H1 (cell line): Measurements from ENCODE around the gene RPIA. TPM values are rescaled to one million over a fixed set of nuclear protein-coding genes. Genes with fewer than 3 reads are reported as not detected.

Experiments
- CTCF ChIA-PET: fragments of 300-600 bp; sonication (Branson Sonifier 250); formaldehyde crosslinking; loops from one replicate; lab custom pipeline; 2021; ENCODE audit not compliant: partially characterized antibody; lab: Charles Lee
- POLR2A ChIA-PET: fragments of 300-600 bp; sonication (Branson Sonifier 250); formaldehyde crosslinking; loops from one replicate; lab custom pipeline; 2021; ENCODE audit warnings: inconsistent platforms; ENCODE audit not compliant: partially characterized antibody; lab: Charles Lee
- DNase-seq, 2 experiments: peaks; one replicate each; pipeline versions ENCODE4 v3.0.0 to v3.0.0-alpha.2; 2010 to 2022; ENCODE audit warnings: low spot score in 2 of 2, low read depth in 1 of 2, mixed read lengths in 1 of 2
- FAIRE-seq: peaks from 2 replicates; lab custom pipeline; 2011; peaks lifted over from hg19 to GRCh38; lab: Jason Lieb, UNC
- H2AFZ ChIP-seq: 2 replicates; pipeline ENCODE4 v1.8.1; 2012; ENCODE audit warnings: low read length, inconsistent platforms
- H2AK5ac ChIP-seq: 2 replicates; pipeline ENCODE4 v1.6.1; 2013; ENCODE audit warnings: low read depth, low read length
- H2BK120ac ChIP-seq: replicated peaks from 2 replicates; pipeline ENCODE3; 2013; ENCODE audit warnings: low read depth, low read length, inconsistent platforms
- H2BK12ac ChIP-seq: 2 replicates; pipeline ENCODE4 v1.6.1; 2013; ENCODE audit warnings: low read depth, low read length
- H2BK15ac ChIP-seq: 2 replicates; pipeline ENCODE4 v1.6.1; 2013; ENCODE audit warnings: low read length
- H2BK20ac ChIP-seq: 2 replicates; pipeline ENCODE4 v1.6.1; 2013; ENCODE audit warnings: low read length
- H2BK5ac ChIP-seq: 2 replicates; pipeline ENCODE4 v1.6.1; 2013; ENCODE audit warnings: low read depth, low read length
- H3K14ac ChIP-seq: 2 replicates; pipeline ENCODE4 v1.6.1; 2013; ENCODE audit warnings: inconsistent platforms; ENCODE audit not compliant: insufficient read length
- H3K18ac ChIP-seq: 2 replicates; pipeline ENCODE4 v1.6.1; 2013; ENCODE audit warnings: low read length; ENCODE audit errors: extremely low read depth
- H3K23ac ChIP-seq: 2 replicates; pipeline ENCODE4 v1.6.1; 2013; ENCODE audit warnings: inconsistent platforms; ENCODE audit not compliant: insufficient read length
- H3K23me2 ChIP-seq: 2 replicates; pipeline ENCODE4 v1.6.1; 2013; ENCODE audit warnings: low read depth, low read length
- H3K27ac ChIP-seq: 2 replicates; pipeline ENCODE4 v1.6.1; 2011; ENCODE audit warnings: low read depth, low read length, inconsistent platforms
- H3K27me3 ChIP-seq, 4 experiments: replicated peaks in 1 of 4; 1 replicate in 1 of 4; 2 replicates in 3 of 4; pipeline versions ENCODE4 v1.6.1 to v1.8.1; 2011 to 2013; ENCODE audit warnings: low read length in 3 of 4, mild to moderate bottlenecking in 3 of 4, inconsistent platforms in 2 of 4, mixed read lengths in 2 of 4, moderate library complexity in 1 of 4; ENCODE audit not compliant: control insufficient read depth in 3 of 4, insufficient read depth in 3 of 4; ENCODE audit errors: extremely low read depth in 1 of 4
- H3K36me3 ChIP-seq, 4 experiments: 2 replicates each; pipeline versions ENCODE4 v1.6.1 to v1.8.1; 2011 to 2013; ENCODE audit warnings: mild to moderate bottlenecking in 4 of 4, low read length in 3 of 4, moderate library complexity in 2 of 4, control low read depth in 1 of 4, inconsistent platforms in 1 of 4; ENCODE audit not compliant: insufficient read depth in 4 of 4, control insufficient read depth in 2 of 4
- H3K4ac ChIP-seq: replicated peaks from 2 replicates; pipeline ENCODE3; 2013; ENCODE audit warnings: low read length, low read depth, mixed read lengths, inconsistent platforms; ENCODE audit not compliant: insufficient read length
- H3K4me1 ChIP-seq, 4 experiments: replicated peaks in 1 of 4; 1 replicate in 1 of 4; 2 replicates in 3 of 4; pipeline versions ENCODE4 v1.6.1 to v1.8.1; 2011 to 2013; ENCODE audit warnings: low read length in 3 of 4, inconsistent platforms in 2 of 4, mixed read lengths in 1 of 4; ENCODE audit not compliant: insufficient read depth in 4 of 4, control insufficient read depth in 3 of 4
- H3K4me2 ChIP-seq, 2 experiments: 2 replicates each; pipeline versions ENCODE4 v1.6.1 to v1.8.1; 2011 to 2013; ENCODE audit warnings: low read depth in 2 of 2, low read length in 2 of 2, control low read depth in 1 of 2, inconsistent platforms in 1 of 2, mild to moderate bottlenecking in 1 of 2; ENCODE audit not compliant: insufficient read depth in 1 of 2
- H3K4me3 ChIP-seq, 4 experiments: fragments of 200-600, 300-600 bp in 1 of 4; sonication (generic), shearing (Covaris generic), sonication (Bioruptor Twin) in 1 of 4; 2 replicates each; pipeline versions ENCODE4 v1.5.1 to v1.8.1; 2011 to 2016; ENCODE audit warnings: low read length in 4 of 4, low read depth in 3 of 4, control low read depth in 2 of 4, inconsistent platforms in 2 of 4, mild to moderate bottlenecking in 2 of 4, mixed read lengths in 1 of 4, moderate library complexity in 1 of 4; ENCODE audit not compliant: insufficient read depth in 2 of 4; ENCODE audit errors: extremely low read depth in 1 of 4
- H3K56ac ChIP-seq: replicated peaks from 2 replicates; pipeline ENCODE3; 2013; ENCODE audit warnings: low read depth, mild to moderate bottlenecking, mixed read lengths, low read length, inconsistent platforms; ENCODE audit not compliant: insufficient read length
- H3K79me1 ChIP-seq: 2 replicates; pipeline ENCODE4 v1.6.1; 2013; ENCODE audit warnings: low read depth, low read length, control low read depth
- H3K79me2 ChIP-seq, 2 experiments: 2 replicates each; pipeline versions ENCODE4 v1.6.1 to v1.8.1; 2012 to 2013; ENCODE audit warnings: low read length in 2 of 2, mild to moderate bottlenecking in 2 of 2, inconsistent platforms in 1 of 2; ENCODE audit not compliant: insufficient read depth in 2 of 2, control insufficient read depth in 1 of 2
- H3K9ac ChIP-seq, 4 experiments: replicated peaks in 1 of 4; 1 replicate in 1 of 4; 2 replicates in 3 of 4; pipeline versions ENCODE4 v1.6.1 to v1.8.1; 2011 to 2013; ENCODE audit warnings: low read depth in 3 of 4, low read length in 3 of 4, control low read depth in 2 of 4, mild to moderate bottlenecking in 2 of 4, moderate library complexity in 2 of 4, inconsistent platforms in 1 of 4; ENCODE audit errors: extremely low read depth in 1 of 4
- H3K9me3 ChIP-seq, 2 experiments: 2 replicates each; pipeline versions ENCODE4 v1.6.1 to v1.8.1; 2012 to 2013; ENCODE audit warnings: mild to moderate bottlenecking in 2 of 2, moderate library complexity in 2 of 2, control low read depth in 1 of 2, inconsistent platforms in 1 of 2, low read depth in 1 of 2, low read length in 1 of 2, mixed read lengths in 1 of 2; ENCODE audit not compliant: insufficient read depth in 2 of 2
- H4K20me1 ChIP-seq, 2 experiments: replicated peaks in 1 of 2; 2 replicates each; pipeline versions ENCODE3 to v1.8.1; 2011 to 2013; ENCODE audit warnings: inconsistent platforms in 2 of 2, low read length in 2 of 2, mild to moderate bottlenecking in 1 of 2; ENCODE audit not compliant: insufficient read depth in 2 of 2, control insufficient read depth in 1 of 2
- H4K5ac ChIP-seq: 2 replicates; pipeline ENCODE4 v1.6.1; 2013; ENCODE audit warnings: low read length, low read depth, mixed read lengths, inconsistent platforms; ENCODE audit not compliant: insufficient read length
- H4K8ac ChIP-seq: 2 replicates; pipeline ENCODE4 v1.8.0; 2013; ENCODE audit warnings: mild to moderate bottlenecking, moderate library complexity, low read length, inconsistent platforms; ENCODE audit not compliant: insufficient read depth; ENCODE audit errors: extremely low read depth
- H4K91ac ChIP-seq: replicated peaks from 2 replicates; pipeline ENCODE3; 2013; ENCODE audit warnings: low read length, mixed read lengths, inconsistent platforms; ENCODE audit not compliant: insufficient read length
- HDAC2 ChIP-seq, 2 experiments: fragments of 300-600 bp in 1 of 2; sonication (generic) in 1 of 2; IDR thresholded peaks; 2 replicates each; pipeline ENCODE4 v1.6.1; 2011 to 2012; ENCODE audit warnings: low read depth in 2 of 2, low read length in 2 of 2, mild to moderate bottlenecking in 2 of 2, moderate library complexity in 2 of 2, borderline replicate concordance in 1 of 2, inconsistent platforms in 1 of 2
- YY1 ChIP-seq: IDR thresholded peaks from 2 replicates; pipeline ENCODE4 v1.6.1; 2011; ENCODE audit warnings: low read depth, mild to moderate bottlenecking, low read length
- WGBS, 2 experiments: shearing (Covaris generic) in 1 of 2; methylation state at CpG; one replicate each; pipeline versions ENCODE4 v1.1.6 to v1.1.7; 2013 to 2015; ENCODE audit warnings: low lambda C conversion rate in 2 of 2, mixed read lengths in 2 of 2, inconsistent platforms in 1 of 2, low coverage in 1 of 2, missing lambda C conversion rate in 1 of 2; ENCODE audit not compliant: insufficient replicate concordance in 2 of 2, insufficient coverage in 1 of 2, insufficient read length in 1 of 2; ENCODE audit errors: extremely low coverage in 1 of 2, missing lambda C conversion rate in 1 of 2; 5-methylcytosine and 5-hydroxymethylcytosine counted together
- polyA plus RNA-seq, 7 experiments: library from polyadenylated mRNA; depleted of rRNA in 3 of 7; stranded (reverse) in 5 of 7; unstranded in 2 of 7; fragments of >200 nt in 5 of 7; fragments of 200-250 nt in 2 of 7; gene quantifications; 1 replicate in 5 of 7; 2 replicates in 1 of 7; 4 replicates in 1 of 7; pipeline versions ENCODE4 v1.2.1 to v1.2.3, GENCODE V29; 2011 to 2013; ENCODE audit warnings: missing spikeins in 2 of 7, mixed read lengths in 2 of 7
- total RNA-seq: library from RNA; stranded (reverse); fragmentation: NEBNext Ultra II Directional; extraction: Animal tissue kit (Norgen Biotek cat#: 25700); gene quantifications from 2 replicates; pipeline ENCODE4 v1.2.1, GENCODE V29; 2021

RPIA gene
- total and polyA plus RNA-seq, 2 of the 8 experiments (the other 6 are each of a cell fraction or from before 2014, with no cell fraction given) = 13.1 to 24.0 TPM

GRCh38 chr2:88642278-88642677, 49.2 kb upstream of the RPIA start:
- H3K36me3 ChIP-seq = no peaks in the 10 kb centered on the region; a peak in 1 of 8 replicates
- H3K56ac ChIP-seq = no peak overlapping the region
- H2BK120ac ChIP-seq = no peak overlapping the region
- H3K27ac ChIP-seq = no peak overlapping the region
- no peak overlapping the region for H3K4ac ChIP-seq
- ChIA-PET CTCF (interaction anchor here (1.3 kb wide), 1 partner anchor 28 kb away, joined by 3 read pairs; no protein-coding TSS in a partner anchor), POLR2A (no interaction called here)
- H2AK5ac ChIP-seq = no peak overlapping the region
- H3K4me1 ChIP-seq = peaks cover 2 to 4% (median 3%) of the 10 kb centered on the region in 4 experiments; a peak in 4 of 7 replicates
- no peaks in the 10 kb centered on the region for H3K23me2 ChIP-seq
- no peak overlapping the region for H2BK5ac ChIP-seq
- H3K23ac ChIP-seq = no peak overlapping the region
- H2BK12ac ChIP-seq = no peak overlapping the region
- H4K20me1 ChIP-seq = no peaks in the 10 kb centered on the region
- H3K9ac ChIP-seq = no peak overlapping the region
- no peaks in the 10 kb centered on the region for H3K9me3 ChIP-seq
- WGBS, 2 experiments = 86% methylated on average over 3 of the region's 3 CpGs; no CpG with 5 or more reads in 1 of the 2 experiments
- no peak overlapping the region for H3K18ac ChIP-seq
- no peak overlapping the region for H4K8ac ChIP-seq
- no peak overlapping the region for H3K14ac ChIP-seq
- no peaks in the 10 kb centered on the region for H3K27me3 ChIP-seq
- H3K79me2 ChIP-seq = no peaks in the 10 kb centered on the region
- H4K91ac ChIP-seq = no peak overlapping the region
- H2BK20ac ChIP-seq = no peak overlapping the region
- H2BK15ac ChIP-seq = no peak overlapping the region
- no peak overlapping the region for H4K5ac ChIP-seq
- no peak overlapping the region for H2AFZ ChIP-seq
- no peak for DNase-seq
- H3K4me2 ChIP-seq = no peak overlapping the region
- no peaks in the 10 kb centered on the region for H3K79me1 ChIP-seq
- H3K4me3 ChIP-seq = no peak overlapping the region
- FAIRE-seq = no peak
- TF ChIP-seq YY1 (no peak), HDAC2 (IDR thresholded peaks at IDR 0.05; ENCODE audit: borderline replicate concordance in 1 of 2, low read depth in 2 of 2, low read length in 2 of 2) (no peak)
